Astrocyte (in vitro differentiated cells and primary cell): ENCODE results near the gene DISP1. TPM values are rescaled to one million over a fixed set of nuclear protein-coding genes. Genes with fewer than 3 reads are reported as not detected.

Experiments used
- DNase-seq: peaks from one replicate; pipeline ENCODE4 v3.0.0-alpha.2; 2010; ENCODE audit warnings: low read depth
- FAIRE-seq: peaks from 2 replicates; lab custom pipeline; 2011; peaks lifted over from hg19 to GRCh38; lab: Jason Lieb, UNC
- H2AFZ ChIP-seq: 2 replicates; pipeline ENCODE4 v1.6.0; 2012; ENCODE audit warnings: low read depth, low read length, inconsistent platforms
- H3K27ac ChIP-seq: 2 replicates; pipeline ENCODE4 v1.5.1; 2011; ENCODE audit warnings: low read depth, low read length, inconsistent platforms
- H3K27me3 ChIP-seq: 2 replicates; pipeline ENCODE4 v1.6.0; 2011; ENCODE audit warnings: low read length, inconsistent platforms; ENCODE audit not compliant: insufficient read depth
- H3K36me3 ChIP-seq: 2 replicates; pipeline ENCODE4 v1.5.1; 2011; ENCODE audit warnings: low read length, inconsistent platforms; ENCODE audit not compliant: insufficient read depth
- H3K4me1 ChIP-seq: 2 replicates; pipeline ENCODE4 v1.5.1; 2011; ENCODE audit warnings: low read length, inconsistent platforms; ENCODE audit not compliant: insufficient read depth
- H3K4me2 ChIP-seq: 2 replicates; pipeline ENCODE4 v1.6.0; 2012; ENCODE audit warnings: low read length, inconsistent platforms
- H3K4me3 ChIP-seq: 2 replicates; pipeline ENCODE4 v1.5.1; 2011; ENCODE audit warnings: low read depth, mild to moderate bottlenecking, low read length, inconsistent platforms; ENCODE audit not compliant: insufficient read depth
- H3K79me2 ChIP-seq: 2 replicates; pipeline ENCODE4 v1.6.0; 2012; ENCODE audit warnings: mild to moderate bottlenecking, low read length, inconsistent platforms; ENCODE audit not compliant: insufficient read depth
- H3K9ac ChIP-seq: 2 replicates; pipeline ENCODE4 v1.6.0; 2012; ENCODE audit warnings: mild to moderate bottlenecking, low read length, inconsistent platforms
- H3K9me3 ChIP-seq: 2 replicates; pipeline ENCODE4 v1.5.1; 2012; ENCODE audit warnings: low read depth, mild to moderate bottlenecking, low read length, inconsistent platforms; ENCODE audit not compliant: insufficient read depth
- H4K20me1 ChIP-seq: 2 replicates; pipeline ENCODE4 v1.6.0; 2012; ENCODE audit warnings: low read length, inconsistent platforms; ENCODE audit not compliant: insufficient read depth
- H3K27ac Mint-ChIP-seq: one replicate; pipeline ENCODE4 v1.8.0; 2021; ENCODE audit warnings: mild to moderate bottlenecking, mixed read lengths; ENCODE audit not compliant: unreplicated experiment
- H3K27me3 Mint-ChIP-seq: one replicate; pipeline ENCODE4 v1.8.0; 2021; ENCODE audit warnings: low read depth, mixed read lengths; ENCODE audit not compliant: unreplicated experiment
- H3K36me3 Mint-ChIP-seq: one replicate; pipeline ENCODE4 v1.8.0; 2021; ENCODE audit warnings: low read depth, mixed read lengths; ENCODE audit not compliant: unreplicated experiment
- H3K4me1 Mint-ChIP-seq: one replicate; pipeline ENCODE4 v1.8.0; 2021; ENCODE audit warnings: low read depth, mixed read lengths; ENCODE audit not compliant: unreplicated experiment
- H3K4me3 Mint-ChIP-seq: one replicate; pipeline ENCODE4 v1.8.0; 2021; ENCODE audit warnings: mild to moderate bottlenecking, moderate library complexity, mixed read lengths; ENCODE audit not compliant: unreplicated experiment
- H3K9me3 Mint-ChIP-seq: one replicate; pipeline ENCODE4 v1.8.0; 2021; ENCODE audit warnings: mild to moderate bottlenecking, mixed read lengths; ENCODE audit not compliant: unreplicated experiment
- CTCF ChIP-seq: IDR thresholded peaks from 2 replicates; pipeline ENCODE4 v1.5.1; 2011; ENCODE audit warnings: low read depth, mild to moderate bottlenecking, inconsistent platforms, low read length, moderate library complexity; ENCODE audit not compliant: insufficient read depth
- EZH2 ChIP-seq: IDR thresholded peaks from 2 replicates; pipeline ENCODE4 v1.6.1; 2012; ENCODE audit warnings: mild to moderate bottlenecking, low read length, inconsistent platforms; ENCODE audit not compliant: insufficient read depth
- total RNA-seq: library from RNA; stranded (reverse); gene quantifications from 2 replicates; pipeline ENCODE4 v1.2.1, GENCODE V29; 2021

DISP1 gene
- total RNA-seq, 1 donor from 2014 or later = 4.1 TPM

DNA sequence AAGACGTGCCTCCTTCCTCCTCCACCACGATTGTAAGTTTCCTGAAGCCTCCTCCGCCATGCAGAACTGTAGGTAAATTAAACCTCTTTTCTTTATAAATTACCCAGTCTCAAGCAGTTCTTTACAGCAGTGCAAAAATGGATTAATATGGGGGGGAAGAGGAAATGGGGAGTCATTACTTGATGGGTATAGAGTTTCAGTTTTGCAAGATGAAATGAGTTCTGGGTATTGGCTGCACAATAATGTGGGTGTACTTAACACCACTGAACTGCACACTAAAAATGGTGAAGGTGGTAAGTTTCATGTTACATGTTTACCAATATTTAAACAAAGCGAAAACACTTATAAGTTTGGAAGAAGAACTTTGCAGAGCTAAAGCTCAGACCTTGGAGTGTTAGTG, 24.3 kb upstream of the DISP1 start:
- Histone ChIP-seq H3K4me3 (no peak overlapping the region), H2AFZ (no peak overlapping the region), H3K4me2 (no peak overlapping the region), H3K4me1 (no peaks in the 10 kb centered on the region), H4K20me1 (no peaks in the 10 kb centered on the region), H3K27me3 (no peaks in the 10 kb centered on the region), H3K27ac (no peak overlapping the region), H3K79me2 (no peaks in the 10 kb centered on the region), H3K36me3 (no peaks in the 10 kb centered on the region), H3K9me3 (no peaks in the 10 kb centered on the region), H3K9ac (no peak overlapping the region)
- H3K4me3 Mint-ChIP-seq = no peak overlapping the region
- FAIRE-seq = no peak
- no peak overlapping the region for H3K27ac Mint-ChIP-seq
- no peaks in the 10 kb centered on the region for H3K36me3 Mint-ChIP-seq
- TF ChIP-seq CTCF = no peak
- TF ChIP-seq EZH2 = no peak
- H3K9me3 Mint-ChIP-seq = no peaks in the 10 kb centered on the region
- H3K4me1 Mint-ChIP-seq = peaks cover 16% of the 10 kb centered on the region
- peaks cover 4% of the 10 kb centered on the region for H3K27me3 Mint-ChIP-seq
- no peak for DNase-seq

GRCh38 chr1:222791006-222791710, 23.7 kb upstream of the DISP1 start:
- no peak for FAIRE-seq
- H3K4me1 Mint-ChIP-seq = peaks cover 14% of the 10 kb centered on the region
- H3K36me3 Mint-ChIP-seq = no peaks in the 10 kb centered on the region
- Histone ChIP-seq H3K9ac (no peak overlapping the region), H4K20me1 (no peaks in the 10 kb centered on the region), H3K36me3 (no peaks in the 10 kb centered on the region), H3K9me3 (no peaks in the 10 kb centered on the region), H3K4me1 (no peaks in the 10 kb centered on the region), H3K4me3 (no peak overlapping the region), H2AFZ (no peak overlapping the region), H3K27me3 (no peaks in the 10 kb centered on the region), H3K27ac (no peak overlapping the region), H3K79me2 (no peaks in the 10 kb centered on the region), H3K4me2 (peak overlapping the region; percentile 3)
- no peaks in the 10 kb centered on the region for H3K9me3 Mint-ChIP-seq
- H3K27ac Mint-ChIP-seq = no peak overlapping the region
- no peak overlapping the region for H3K4me3 Mint-ChIP-seq
- peak; percentile 51 for DNase-seq
- TF ChIP-seq EZH2 = no peak
- TF ChIP-seq CTCF = no peak
- H3K27me3 Mint-ChIP-seq = peaks cover 4% of the 10 kb centered on the region

GRCh38 chr1:222792744-222793143, 22.1 kb upstream of the DISP1 start:
- no peak overlapping the region for H3K27ac ChIP-seq
- Mint-ChIP-seq H3K4me1 (peaks cover 7% of the 10 kb centered on the region), H3K27ac (peak overlapping the region; percentile 21), H3K4me3 (no peak overlapping the region), H3K36me3 (no peaks in the 10 kb centered on the region), H3K9me3 (no peaks in the 10 kb centered on the region), H3K27me3 (peaks cover 4% of the 10 kb centered on the region)
- no peak overlapping the region for H2AFZ ChIP-seq
- no peaks in the 10 kb centered on the region for H3K9me3 ChIP-seq
- H3K4me3 ChIP-seq = no peak overlapping the region
- FAIRE-seq (no peak), DNase-seq (no peak)
- H3K9ac ChIP-seq = no peak overlapping the region
- no peaks in the 10 kb centered on the region for H4K20me1 ChIP-seq
- no peaks in the 10 kb centered on the region for H3K27me3 ChIP-seq
- H3K4me1 ChIP-seq = no peaks in the 10 kb centered on the region
- TF ChIP-seq CTCF (peak; percentile 58), EZH2 (no peak)
- H3K79me2 ChIP-seq = no peaks in the 10 kb centered on the region
- H3K36me3 ChIP-seq = no peaks in the 10 kb centered on the region
- H3K4me2 ChIP-seq = no peak overlapping the region
